Astrocyte (in vitro differentiated cells and primary cell): Measurements from ENCODE around the gene PARP2. TPM values are rescaled to one million over a fixed set of nuclear protein-coding genes. Genes with fewer than 3 reads are reported as not detected.

Source experiments
- DNase-seq: peaks from one replicate; pipeline ENCODE4 v3.0.0-alpha.2; 2010; ENCODE audit warnings: low read depth
- FAIRE-seq: peaks from 2 replicates; lab custom pipeline; 2011; peaks lifted over from hg19 to GRCh38; lab: Jason Lieb, UNC
- H2AFZ ChIP-seq: 2 replicates; pipeline ENCODE4 v1.6.0; 2012; ENCODE audit warnings: low read depth, low read length, inconsistent platforms
- H3K27ac ChIP-seq: 2 replicates; pipeline ENCODE4 v1.5.1; 2011; ENCODE audit warnings: low read depth, low read length, inconsistent platforms
- H3K27me3 ChIP-seq: 2 replicates; pipeline ENCODE4 v1.6.0; 2011; ENCODE audit warnings: low read length, inconsistent platforms; ENCODE audit not compliant: insufficient read depth
- H3K36me3 ChIP-seq: 2 replicates; pipeline ENCODE4 v1.5.1; 2011; ENCODE audit warnings: low read length, inconsistent platforms; ENCODE audit not compliant: insufficient read depth
- H3K4me1 ChIP-seq: 2 replicates; pipeline ENCODE4 v1.5.1; 2011; ENCODE audit warnings: low read length, inconsistent platforms; ENCODE audit not compliant: insufficient read depth
- H3K4me2 ChIP-seq: 2 replicates; pipeline ENCODE4 v1.6.0; 2012; ENCODE audit warnings: low read length, inconsistent platforms
- H3K4me3 ChIP-seq: 2 replicates; pipeline ENCODE4 v1.5.1; 2011; ENCODE audit warnings: low read depth, mild to moderate bottlenecking, low read length, inconsistent platforms; ENCODE audit not compliant: insufficient read depth
- H3K79me2 ChIP-seq: 2 replicates; pipeline ENCODE4 v1.6.0; 2012; ENCODE audit warnings: mild to moderate bottlenecking, low read length, inconsistent platforms; ENCODE audit not compliant: insufficient read depth
- H3K9ac ChIP-seq: 2 replicates; pipeline ENCODE4 v1.6.0; 2012; ENCODE audit warnings: mild to moderate bottlenecking, low read length, inconsistent platforms
- H3K9me3 ChIP-seq: 2 replicates; pipeline ENCODE4 v1.5.1; 2012; ENCODE audit warnings: low read depth, mild to moderate bottlenecking, low read length, inconsistent platforms; ENCODE audit not compliant: insufficient read depth
- H4K20me1 ChIP-seq: 2 replicates; pipeline ENCODE4 v1.6.0; 2012; ENCODE audit warnings: low read length, inconsistent platforms; ENCODE audit not compliant: insufficient read depth
- H3K27ac Mint-ChIP-seq: one replicate; pipeline ENCODE4 v1.8.0; 2021; ENCODE audit warnings: mild to moderate bottlenecking, mixed read lengths; ENCODE audit not compliant: unreplicated experiment
- H3K27me3 Mint-ChIP-seq: one replicate; pipeline ENCODE4 v1.8.0; 2021; ENCODE audit warnings: low read depth, mixed read lengths; ENCODE audit not compliant: unreplicated experiment
- H3K36me3 Mint-ChIP-seq: one replicate; pipeline ENCODE4 v1.8.0; 2021; ENCODE audit warnings: low read depth, mixed read lengths; ENCODE audit not compliant: unreplicated experiment
- H3K4me1 Mint-ChIP-seq: one replicate; pipeline ENCODE4 v1.8.0; 2021; ENCODE audit warnings: low read depth, mixed read lengths; ENCODE audit not compliant: unreplicated experiment
- H3K4me3 Mint-ChIP-seq: one replicate; pipeline ENCODE4 v1.8.0; 2021; ENCODE audit warnings: mild to moderate bottlenecking, moderate library complexity, mixed read lengths; ENCODE audit not compliant: unreplicated experiment
- H3K9me3 Mint-ChIP-seq: one replicate; pipeline ENCODE4 v1.8.0; 2021; ENCODE audit warnings: mild to moderate bottlenecking, mixed read lengths; ENCODE audit not compliant: unreplicated experiment
- CTCF ChIP-seq: IDR thresholded peaks from 2 replicates; pipeline ENCODE4 v1.5.1; 2011; ENCODE audit warnings: low read depth, mild to moderate bottlenecking, inconsistent platforms, low read length, moderate library complexity; ENCODE audit not compliant: insufficient read depth
- EZH2 ChIP-seq: IDR thresholded peaks from 2 replicates; pipeline ENCODE4 v1.6.1; 2012; ENCODE audit warnings: mild to moderate bottlenecking, low read length, inconsistent platforms; ENCODE audit not compliant: insufficient read depth
- total RNA-seq: library from RNA; stranded (reverse); gene quantifications from 2 replicates; pipeline ENCODE4 v1.2.1, GENCODE V29; 2021

Gene PARP2
- total RNA-seq, 1 donor from 2014 or later = 21.5 TPM

GRCh38 chr14:20388159-20388558, 44.7 kb downstream of the PARP2 start:
- peaks cover 25% of the 10 kb centered on the region for H3K36me3 Mint-ChIP-seq
- no peak overlapping the region for H3K4me3 ChIP-seq
- no peak overlapping the region for H3K4me3 Mint-ChIP-seq
- FAIRE-seq = no peak
- no peaks in the 10 kb centered on the region for H3K9me3 ChIP-seq
- H2AFZ ChIP-seq = no peak overlapping the region
- no peaks in the 10 kb centered on the region for H4K20me1 ChIP-seq
- no peaks in the 10 kb centered on the region for H3K4me1 ChIP-seq
- H3K9me3 Mint-ChIP-seq = no peaks in the 10 kb centered on the region
- no peak overlapping the region for H3K4me2 ChIP-seq
- H3K27me3 Mint-ChIP-seq = no peaks in the 10 kb centered on the region
- no peak overlapping the region for H3K9ac ChIP-seq
- no peaks in the 10 kb centered on the region for H3K27me3 ChIP-seq
- TF ChIP-seq CTCF (no peak), EZH2 (no peak)
- H3K4me1 Mint-ChIP-seq = no peaks in the 10 kb centered on the region
- no peak overlapping the region for H3K27ac Mint-ChIP-seq
- H3K27ac ChIP-seq = no peak overlapping the region
- DNase-seq = no peak
- peaks cover 49% of the 10 kb centered on the region for H3K36me3 ChIP-seq
- H3K79me2 ChIP-seq = no peaks in the 10 kb centered on the region

- Mint-ChIP-seq H3K36me3 (peaks cover 33% of the 10 kb centered on the region), H3K4me3 (no peak overlapping the region), H3K4me1 (no peaks in the 10 kb centered on the region), H3K9me3 (no peaks in the 10 kb centered on the region), H3K27ac (no peak overlapping the region), H3K27me3 (no peaks in the 10 kb centered on the region)
- peaks cover 48% of the 10 kb centered on the region for H3K36me3 ChIP-seq
- H3K9me3 ChIP-seq = no peaks in the 10 kb centered on the region
- H4K20me1 ChIP-seq = no peaks in the 10 kb centered on the region
- H3K4me3 ChIP-seq = no peak overlapping the region
- FAIRE-seq = no peak
- no peaks in the 10 kb centered on the region for H3K79me2 ChIP-seq
- H3K9ac ChIP-seq = no peak overlapping the region
- no peak overlapping the region for H3K4me2 ChIP-seq
- H3K27ac ChIP-seq = no peak overlapping the region
- no peak overlapping the region for H2AFZ ChIP-seq
- no peaks in the 10 kb centered on the region for H3K27me3 ChIP-seq
- H3K4me1 ChIP-seq = no peaks in the 10 kb centered on the region
- DNase-seq = no peak
- TF ChIP-seq EZH2 (no peak), CTCF (no peak)
These were observed 48.1 kb downstream of the PARP2 start for GRCh38 chr14:20391505-20391904.

- H3K4me3 Mint-ChIP-seq = no peak overlapping the region
- no peak overlapping the region for H3K27ac ChIP-seq
- no peak overlapping the region for H2AFZ ChIP-seq
- no peak for TF ChIP-seq CTCF
- TF ChIP-seq EZH2 = no peak
- H3K27me3 Mint-ChIP-seq = no peaks in the 10 kb centered on the region
- no peak overlapping the region for H3K27ac Mint-ChIP-seq
- H3K27me3 ChIP-seq = no peaks in the 10 kb centered on the region
- peaks cover 7% of the 10 kb centered on the region for H3K4me1 ChIP-seq
- H3K36me3 ChIP-seq = peaks cover 25% of the 10 kb centered on the region
- no peaks in the 10 kb centered on the region for H4K20me1 ChIP-seq
- DNase-seq (no peak), FAIRE-seq (no peak)
- H3K4me1 Mint-ChIP-seq = peaks cover 11% of the 10 kb centered on the region
- H3K79me2 ChIP-seq = no peaks in the 10 kb centered on the region
- H3K9me3 Mint-ChIP-seq = no peaks in the 10 kb centered on the region
- no peaks in the 10 kb centered on the region for H3K9me3 ChIP-seq
- H3K4me2 ChIP-seq = no peak overlapping the region
- no peak overlapping the region for H3K4me3 ChIP-seq
- peaks cover 23% of the 10 kb centered on the region for H3K36me3 Mint-ChIP-seq
- H3K9ac ChIP-seq = no peak overlapping the region
These were observed 54.1 kb downstream of the PARP2 start for GRCh38 chr14:20397511-20397910.
